Left cardiac atrium (tissue), 4 donors: ENCODE data around the gene COQ10B. TPM values are rescaled to one million over a fixed set of nuclear protein-coding genes. Genes with fewer than 3 reads are reported as not detected.
"Not testable (repeated sequence)": the region's sequence is repeated elsewhere in the genome, so short reads cannot be mapped to it uniquely, and the experiment has no call there.

Source experiments
- ATAC-seq, 2 donors: fragments of 200-7000 bp; cut with Tn5 transposase; one replicate each; pipeline ENCODE4 v1.9.1; 2020; ENCODE audit warnings: mild to moderate bottlenecking in 2 of 2, moderate library complexity in 2 of 2
- DNase-seq: peaks from one replicate; pipeline ENCODE4 v3.0.0-alpha.2; 2020
- intact Hi-C, 2 donors: fragments of 100-400 bp; cut with DNase I; formaldehyde crosslinking; loops; one replicate each; pipeline versions ENCODE4 v1.14.1 to v1.15.1; 2022 to 2023
- total RNA-seq, 2 donors: library from RNA; stranded (reverse); fragmentation: NEBNext Ultra II Directional; extraction: Animal tissue kit (Norgen Biotek cat#: 25700); gene quantifications; one replicate each; pipeline ENCODE4 v1.2.1, GENCODE V29; 2021
- donor health status: DM: no; HTN: yes; CAD: no.
- donor health status: DM: no; HTN: yes; CAD: no; lungs with severe emphysema.
- donor health status: DM: yes; HTN: yes; CAD: no.
- donor health status: Dilated cardiomyopathy.

The COQ10B gene
- total RNA-seq, 2 donors from 2014 or later = 23.0 to 43.4 TPM

DNA sequence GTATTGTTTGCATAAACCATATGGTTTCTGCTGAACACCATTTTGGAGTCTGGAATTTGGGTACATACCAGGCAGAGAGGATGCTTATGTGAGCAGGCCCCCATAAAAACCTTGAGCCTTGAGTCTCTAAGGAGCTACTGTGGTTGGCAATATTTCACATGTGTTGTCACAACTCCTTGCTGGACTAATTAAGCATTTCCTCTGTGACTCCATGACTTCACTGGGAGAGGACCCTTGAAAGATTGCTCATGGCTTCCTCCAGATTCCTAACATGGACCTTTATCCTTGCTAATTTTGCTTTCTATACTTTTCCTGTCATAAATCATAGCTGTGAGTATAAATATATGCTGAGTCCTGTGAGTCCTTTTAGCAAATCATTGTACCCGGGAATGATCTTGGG lies 7.6 kb upstream of the COQ10B start:
- no peak for DNase-seq
- intact Hi-C loops = no loop called here
- ATAC-seq = no peak

DNA sequence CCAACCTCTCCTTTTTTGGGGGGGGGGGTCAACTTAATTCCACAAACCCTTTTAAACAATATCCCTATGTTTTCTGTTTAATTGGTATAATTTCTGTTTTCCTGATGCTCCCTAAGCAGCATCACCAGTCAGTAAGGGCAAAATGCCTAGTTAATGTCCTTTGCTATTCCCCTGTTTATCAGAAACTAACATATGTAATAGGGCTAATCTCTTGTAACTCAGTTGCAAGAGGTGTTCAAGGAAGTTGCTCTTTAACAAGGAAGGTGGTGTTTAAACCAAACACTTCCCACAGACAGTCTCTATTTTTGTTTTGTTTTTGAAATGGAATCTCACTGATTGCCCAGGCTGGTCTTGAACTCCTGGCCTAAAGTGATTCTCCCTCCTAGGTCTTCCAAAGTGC lies 6.5 kb upstream of the COQ10B start:
- ATAC-seq (no peak), DNase-seq (no peak)
- intact Hi-C loops = no loop called here

DNA sequence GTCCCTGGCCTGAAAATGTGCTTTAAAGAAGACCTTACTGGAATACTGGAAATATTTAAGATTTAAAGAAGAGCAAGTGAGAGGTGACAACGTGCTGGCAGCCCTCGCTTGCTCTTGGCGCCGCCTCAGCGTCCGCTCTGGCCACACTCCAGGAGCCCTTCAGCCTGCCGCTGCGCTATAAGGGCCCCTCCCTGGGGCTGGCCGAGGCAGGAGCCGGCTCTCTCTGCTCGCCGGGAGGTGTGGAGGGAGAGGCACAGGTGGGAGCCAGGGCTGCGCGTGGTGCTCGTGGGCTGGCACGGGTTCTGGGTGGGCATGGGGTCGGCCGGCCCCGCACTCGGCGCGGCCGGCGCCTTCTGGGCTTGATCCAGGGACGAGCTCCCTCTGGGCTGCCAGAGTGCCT lies 2.9 kb upstream of the COQ10B start:
- ATAC-seq (no peak), DNase-seq (no peak)
- intact Hi-C loops = no loop called here

DNA sequence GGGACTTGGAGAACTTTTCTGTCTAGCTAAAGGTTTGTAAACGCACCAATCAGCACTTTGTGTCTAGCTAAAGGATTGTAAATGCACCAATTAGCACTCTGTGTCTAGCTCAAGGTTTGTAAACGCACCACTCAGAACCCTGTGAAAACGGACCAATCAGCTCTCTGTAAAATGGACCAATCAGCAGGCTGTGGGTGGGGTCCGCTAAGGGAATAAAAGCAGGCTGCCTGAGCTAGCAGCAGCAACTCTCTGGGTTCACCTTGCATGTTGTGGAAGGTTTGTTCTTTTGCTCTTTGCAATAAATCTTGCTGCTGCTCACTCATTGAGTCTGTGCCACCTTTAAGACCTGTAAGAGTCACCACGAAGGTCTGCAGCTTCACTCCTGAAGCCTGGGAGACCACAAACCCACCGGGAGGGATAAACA lies 2.4 kb upstream of the COQ10B start:
- DNase-seq, intact Hi-C loops, ATAC-seq: not testable (repeated sequence)

DNA sequence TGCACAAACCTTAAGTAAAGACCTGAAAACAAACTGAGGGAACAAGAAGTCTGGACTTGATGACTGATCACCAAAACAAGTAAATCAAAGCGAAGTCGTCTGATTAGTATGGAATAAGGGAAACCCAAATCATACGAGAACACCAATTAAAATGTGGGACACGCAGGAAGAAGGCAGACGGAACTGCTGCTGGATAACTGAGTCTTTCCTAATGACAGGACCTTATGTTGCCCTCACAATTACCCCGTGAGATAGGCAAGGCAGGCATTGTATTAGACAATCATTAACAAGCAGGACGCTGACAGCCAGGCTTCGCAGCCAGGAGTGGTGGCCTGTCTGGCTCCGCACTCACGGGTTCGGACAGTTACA lies 614 bp upstream of the COQ10B start:
- ATAC-seq (no peak), DNase-seq (no peak)
- intact Hi-C loops = loop anchor here in 1 of 2 donors (2.0 kb wide), 1 partner anchor 18 kb away; the partner anchor contains the start of gene SF3B1

DNA sequence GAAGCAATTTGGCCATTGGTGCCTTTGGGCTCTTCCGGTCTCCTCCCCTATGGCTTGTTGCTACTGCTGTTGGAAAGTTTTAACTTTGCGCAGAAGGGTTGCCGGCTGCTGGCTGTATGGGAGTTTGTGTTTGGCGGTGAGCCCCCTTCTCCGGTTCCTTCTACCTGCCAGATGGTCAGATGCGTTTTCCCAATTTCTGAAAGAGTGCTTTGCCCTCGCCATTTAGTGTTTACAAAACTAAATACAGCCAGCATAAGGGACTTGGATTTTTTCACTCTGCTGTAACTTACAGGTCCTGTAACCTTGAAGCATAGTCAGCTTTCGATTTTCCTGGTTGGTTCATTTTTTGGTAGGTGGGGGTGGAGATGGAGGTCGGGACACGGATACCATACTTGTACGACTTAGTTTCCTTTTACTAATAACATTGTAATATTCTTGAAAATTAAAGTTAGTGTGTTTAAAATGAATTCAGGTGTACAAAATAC lies 604 bp downstream of the COQ10B start:
- intact Hi-C loops = loop anchor here in 1 of 2 donors (2.0 kb wide), 1 partner anchor 19 kb away; the partner anchor contains the start of gene SF3B1
- ATAC-seq = peak; percentile 72 to 80
- no peak for DNase-seq

DNA sequence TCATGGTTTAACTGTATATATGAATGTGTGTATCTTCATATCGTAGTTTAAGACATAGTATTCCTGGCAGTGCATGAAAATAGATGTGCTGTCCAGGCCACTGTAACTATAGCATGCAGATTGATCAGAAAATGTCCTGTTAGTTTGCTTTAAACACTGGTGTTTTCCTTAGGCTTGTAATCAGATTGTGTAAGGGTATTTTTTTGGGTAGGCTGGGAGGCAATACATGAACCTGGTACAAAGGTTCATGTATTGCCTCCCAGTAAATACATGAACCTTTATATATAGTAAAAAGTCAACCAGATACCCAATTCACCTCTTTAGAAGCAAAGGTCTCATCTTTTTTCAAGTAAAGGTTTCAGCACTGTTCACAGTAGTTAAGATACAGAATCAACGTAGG lies 1.6 kb downstream of the COQ10B start:
- intact Hi-C loops = loop anchor here in 1 of 2 donors (5.0 kb wide), 1 partner anchor 42 kb away; the partner anchor contains the start of gene HSPD1
- DNase-seq (no peak), ATAC-seq (no peak)

DNA sequence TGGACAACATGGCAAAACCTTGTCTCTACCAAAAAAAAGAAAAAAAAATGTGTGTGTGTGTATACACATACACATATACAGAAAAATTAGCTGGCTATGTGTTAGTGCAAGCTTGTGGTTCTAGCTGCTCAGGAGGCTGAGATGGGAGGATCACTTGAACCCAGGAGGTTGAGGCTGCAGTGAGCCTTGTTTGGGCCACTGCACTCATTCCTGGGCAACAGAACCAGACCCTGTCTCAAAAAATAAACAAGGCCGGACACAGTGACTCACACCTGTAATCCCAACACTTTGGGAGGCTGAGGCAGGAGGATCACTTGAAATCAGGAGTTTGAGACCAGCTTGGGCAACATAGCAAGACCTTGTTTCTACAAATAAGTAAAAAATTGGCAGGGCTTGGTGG lies 2.1 kb downstream of the COQ10B start:
- DNase-seq (no peak), ATAC-seq (no peak)
- intact Hi-C loops = loop anchor here in 1 of 2 donors (5.0 kb wide), 1 partner anchor 42 kb away; the partner anchor contains the start of gene HSPD1

DNA sequence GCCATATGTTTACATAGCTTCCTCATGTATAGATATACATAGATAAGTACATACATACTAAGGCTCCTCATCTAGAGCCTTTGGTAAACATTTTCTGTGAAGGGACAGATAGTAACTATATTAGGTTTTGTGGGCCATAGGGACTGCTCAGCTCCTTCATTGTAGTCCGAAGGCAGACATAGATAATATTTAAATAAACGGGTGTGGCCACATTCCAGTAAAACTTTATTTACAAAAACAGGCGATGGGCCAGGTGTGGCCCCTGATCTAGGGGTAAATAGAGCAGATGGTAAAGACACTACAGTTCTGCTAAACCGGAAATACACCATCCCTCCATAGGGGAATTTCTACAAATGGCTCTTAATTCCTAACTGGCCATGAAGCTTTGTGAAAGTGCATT lies 7.3 kb downstream of the COQ10B start:
- ATAC-seq (no peak), DNase-seq (no peak)
- intact Hi-C loops = no loop called here

DNA sequence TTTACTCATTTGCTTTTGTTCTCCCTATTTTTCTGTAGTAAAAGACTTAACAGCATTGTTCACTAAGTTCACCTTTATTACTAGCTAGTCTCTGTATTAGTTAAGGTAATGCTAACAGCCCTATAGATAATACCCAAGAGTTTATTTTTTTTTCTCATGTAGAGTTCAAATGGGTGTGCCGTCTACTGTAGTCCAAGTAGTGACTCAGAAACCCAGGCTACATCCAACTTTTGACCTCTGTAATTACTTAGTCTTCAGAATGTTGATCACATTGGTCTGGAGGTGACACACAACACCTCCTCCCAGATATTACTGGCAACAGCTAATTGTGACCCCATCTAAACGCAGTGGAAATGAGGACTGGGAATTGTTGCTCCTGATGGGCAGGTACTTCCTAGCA lies 7.7 kb downstream of the COQ10B start:
- ATAC-seq = peak in 1 of 2 donors; percentile 71
- DNase-seq = no peak
- intact Hi-C loops = no loop called here

DNA sequence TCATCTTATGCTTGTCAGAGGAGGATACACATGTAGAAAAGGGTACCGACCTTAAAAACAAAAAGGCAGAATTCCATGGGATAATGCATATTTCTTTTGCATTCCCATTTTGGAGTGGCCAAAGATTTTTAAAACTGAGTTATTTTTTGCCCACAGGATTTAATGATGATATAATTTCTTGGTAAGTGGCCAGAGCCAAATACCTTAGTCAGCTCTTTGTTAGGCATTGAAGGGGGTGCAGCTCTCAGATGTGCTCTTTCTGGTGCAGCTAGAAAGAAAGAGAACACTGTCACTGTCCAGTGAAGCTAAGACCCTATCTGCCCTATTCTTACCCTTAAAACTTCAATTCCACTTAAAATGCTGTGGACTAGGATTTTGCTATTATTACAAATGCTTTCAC lies 10.8 kb downstream of the COQ10B start:
- DNase-seq (no peak), ATAC-seq (no peak)
- intact Hi-C loops = no loop called here

DNA sequence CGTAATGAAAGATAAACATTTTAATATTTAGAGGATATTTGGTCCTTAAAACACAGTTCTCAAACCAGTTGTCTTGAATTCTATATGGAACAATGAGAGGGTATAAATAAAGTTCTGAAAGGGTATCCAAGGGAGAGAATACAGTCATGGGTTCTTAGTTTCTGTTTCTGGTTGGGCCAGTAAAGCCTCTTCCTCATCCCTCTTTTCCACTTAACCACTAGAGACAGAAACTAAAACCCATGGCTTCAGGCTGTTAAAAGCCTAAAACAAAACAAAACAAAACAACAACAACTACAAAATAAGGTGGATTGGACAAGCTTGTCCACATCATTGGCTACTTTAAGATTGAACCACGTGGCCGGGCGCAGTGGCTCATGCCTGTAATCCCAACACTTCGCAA lies 18.8 kb downstream of the COQ10B start:
- ATAC-seq = no peak
- intact Hi-C loops = no loop called here
- no peak for DNase-seq

DNA sequence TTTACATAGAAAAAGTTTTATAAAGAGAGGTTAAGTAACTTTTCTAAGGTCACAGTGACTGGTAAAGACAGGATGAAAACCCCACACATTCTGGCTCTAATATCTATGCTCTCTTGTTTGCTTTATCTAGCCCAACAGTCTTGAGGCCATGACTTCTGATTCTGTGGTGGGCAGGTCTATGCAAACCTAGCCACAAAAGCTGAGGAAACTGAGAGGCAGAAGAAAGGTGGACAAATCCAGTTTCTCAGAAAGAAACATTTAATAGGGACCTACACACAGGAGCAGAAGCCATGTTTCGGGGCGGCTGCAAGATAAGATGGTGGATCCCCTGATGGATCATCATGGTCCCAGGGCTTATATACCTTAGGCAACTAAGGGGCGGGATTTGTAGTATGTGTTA lies 24.4 kb downstream of the COQ10B start:
- ATAC-seq = no peak
- DNase-seq = no peak
- intact Hi-C loops = no loop called here

DNA sequence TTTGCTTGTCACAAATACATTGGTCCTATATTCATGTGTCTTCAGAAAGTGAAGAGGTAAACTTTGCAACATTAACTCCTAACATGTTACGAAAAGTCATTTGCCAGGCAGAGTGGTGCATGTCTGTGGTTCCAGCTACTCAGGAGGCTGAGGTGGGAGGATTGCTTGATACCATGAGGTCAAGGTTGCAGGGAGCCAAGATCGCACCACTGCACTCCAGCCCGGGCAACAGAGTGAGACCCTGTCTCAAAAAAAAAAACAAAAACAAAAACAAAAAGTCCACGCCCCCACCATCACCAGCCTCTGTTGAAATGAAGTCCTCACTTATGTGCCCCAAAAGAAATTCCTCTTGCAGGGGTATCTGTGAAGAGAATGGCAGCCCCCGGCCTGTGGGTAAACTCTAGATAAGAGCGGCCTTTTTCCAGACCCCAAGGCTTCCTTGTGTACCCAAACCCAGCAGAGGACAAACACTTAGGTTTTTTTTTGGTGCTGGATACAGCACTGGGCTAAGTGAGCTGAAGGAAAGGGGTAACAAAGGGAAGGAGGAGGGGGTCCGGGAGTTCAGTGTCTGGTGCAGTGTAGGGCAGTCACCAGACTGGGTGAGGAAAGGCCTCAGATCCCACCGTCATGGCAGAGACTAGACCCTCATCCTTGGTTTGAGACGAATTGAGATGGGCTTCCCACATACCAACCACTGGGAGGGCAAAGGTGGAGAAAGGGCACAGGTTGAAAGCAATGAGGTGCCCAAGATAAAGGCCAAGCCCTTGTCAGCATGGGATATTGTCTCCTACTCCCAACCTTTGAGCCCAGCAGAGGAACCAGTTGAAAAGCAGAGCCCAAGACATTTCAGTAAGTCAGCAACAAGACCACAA lies 27.0 kb downstream of the COQ10B start:
- intact Hi-C loops = no loop called here
- ATAC-seq (peak in 1 of 2 donors; percentile 11), DNase-seq (no peak)

DNA sequence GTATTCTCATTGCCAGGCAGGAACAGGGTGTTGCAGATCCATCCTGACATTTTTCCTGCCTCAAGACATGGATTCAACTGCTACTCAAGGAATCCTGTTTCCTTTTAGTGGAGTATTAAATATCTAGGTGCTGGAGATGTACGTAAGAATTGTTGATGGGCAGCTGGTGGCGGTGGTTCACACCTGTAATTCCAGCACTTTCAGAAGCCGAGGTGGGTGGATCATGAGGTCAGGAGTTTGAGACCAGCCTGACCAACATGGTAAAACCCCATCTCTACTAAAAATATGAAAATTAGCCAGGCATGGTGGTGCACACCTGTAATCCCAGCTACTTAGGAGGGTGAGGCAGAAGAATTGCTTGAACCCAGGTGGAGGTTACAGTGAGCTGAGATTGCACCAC lies 30.9 kb downstream of the COQ10B start:
- DNase-seq, intact Hi-C loops, ATAC-seq: not testable (repeated sequence)

DNA sequence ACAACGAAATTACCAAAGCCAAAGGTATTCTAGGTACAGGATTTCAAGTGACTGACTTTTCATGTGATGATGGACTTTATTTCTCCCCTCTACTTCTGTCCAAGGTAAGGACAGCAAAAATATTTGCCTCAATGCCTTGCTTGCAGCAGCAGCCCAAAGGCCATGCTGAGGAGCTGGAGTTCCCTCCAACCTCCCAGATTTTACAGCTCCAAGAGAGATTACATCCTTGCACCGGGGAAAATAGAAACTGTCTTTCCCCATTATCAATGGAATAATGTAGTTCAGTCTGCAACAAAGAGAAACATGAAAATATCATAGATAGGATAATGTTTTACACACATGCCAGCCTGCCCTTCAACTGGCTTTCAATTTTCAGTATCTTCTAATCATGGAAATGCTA lies 32.8 kb downstream of the COQ10B start:
- intact Hi-C loops = loop anchor here in 1 of 2 donors (5.0 kb wide), 1 partner anchor 89 kb away; no protein-coding TSS in a partner anchor
- no peak for ATAC-seq
- DNase-seq = no peak

DNA sequence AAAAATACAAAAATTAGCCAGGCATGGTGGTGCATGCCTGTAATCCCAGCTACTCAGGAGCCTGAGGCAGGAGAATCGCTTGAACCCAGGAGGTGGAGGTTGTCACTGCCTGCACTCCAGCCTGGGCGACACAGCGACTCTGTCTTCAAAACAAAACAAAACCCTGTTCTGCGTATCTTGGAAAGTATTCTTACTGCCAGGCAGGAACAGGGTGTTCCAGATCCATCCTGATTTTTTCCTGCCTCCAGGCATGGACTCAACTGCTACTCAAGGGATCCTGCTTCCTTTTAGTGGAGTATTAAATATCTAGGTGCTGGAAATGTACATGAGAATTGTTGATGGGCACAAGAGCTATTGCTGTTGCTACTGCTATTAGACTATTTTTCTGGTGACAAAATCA lies 34.0 kb downstream of the COQ10B start:
- no peak for DNase-seq
- ATAC-seq = no peak
- intact Hi-C loops = loop anchor here in 1 of 2 donors (5.0 kb wide), 1 partner anchor 90 kb away; no protein-coding TSS in a partner anchor

DNA sequence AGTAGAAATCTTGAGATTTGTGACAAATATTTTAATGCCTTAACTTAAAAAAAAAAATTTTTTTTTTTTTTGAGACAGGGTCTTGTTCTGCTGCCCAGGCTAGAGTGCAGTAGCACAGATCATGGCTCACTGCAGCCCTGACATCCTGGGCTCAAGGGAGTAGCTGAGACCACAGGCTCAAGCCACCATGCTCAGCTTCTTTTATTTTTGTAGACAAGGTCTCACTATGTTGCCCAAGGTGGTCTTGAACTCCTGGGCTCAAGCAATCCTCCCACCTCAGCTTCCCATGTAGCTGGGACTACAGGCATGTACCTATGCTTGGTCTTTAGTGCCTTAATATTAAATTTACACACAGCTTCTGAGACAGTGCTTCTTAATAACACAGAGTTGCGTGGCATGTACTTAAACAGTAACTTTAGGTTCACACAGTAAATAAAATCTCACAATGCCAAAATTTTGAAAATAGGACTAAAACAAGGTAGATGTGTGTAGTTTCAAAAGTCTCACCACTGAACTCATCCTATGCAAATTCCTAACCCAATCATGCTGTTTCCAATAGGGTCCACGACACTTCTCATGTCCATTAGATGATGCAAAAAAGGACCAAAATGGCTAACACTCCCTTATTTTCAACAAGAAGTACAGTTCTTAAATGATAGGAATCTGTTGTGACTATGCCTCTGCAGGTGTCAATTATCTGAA lies 42.2 kb downstream of the COQ10B start:
- intact Hi-C loops = loop anchor here (5.0 to 10.0 kb wide), 2 partner anchors 38 to 81 kb away; no protein-coding TSS in a partner anchor
- DNase-seq (no peak), ATAC-seq (no peak)

DNA sequence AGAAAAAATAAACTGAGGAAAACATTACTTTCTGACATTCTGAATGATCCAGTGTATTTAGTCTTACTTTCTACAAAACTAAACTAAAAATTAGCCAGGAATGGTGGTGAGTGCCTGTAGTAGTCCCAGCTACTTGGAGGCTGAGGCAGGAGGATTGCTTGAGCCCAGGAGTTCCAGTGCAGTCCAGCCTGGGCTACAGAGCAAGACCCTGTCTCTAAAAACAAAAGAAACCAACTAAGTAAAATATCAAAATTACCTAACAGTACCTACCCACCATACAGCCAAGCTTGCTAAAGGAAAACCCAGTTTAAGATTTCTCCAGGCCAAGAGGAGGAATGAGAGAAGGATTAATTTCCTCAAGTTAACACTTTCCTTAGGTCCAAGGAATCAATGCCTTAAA lies 43.3 kb downstream of the COQ10B start:
- no peak for ATAC-seq
- intact Hi-C loops = loop anchor here (5.0 to 10.0 kb wide), 2 partner anchors 39 to 82 kb away; no protein-coding TSS in a partner anchor
- DNase-seq = no peak

DNA sequence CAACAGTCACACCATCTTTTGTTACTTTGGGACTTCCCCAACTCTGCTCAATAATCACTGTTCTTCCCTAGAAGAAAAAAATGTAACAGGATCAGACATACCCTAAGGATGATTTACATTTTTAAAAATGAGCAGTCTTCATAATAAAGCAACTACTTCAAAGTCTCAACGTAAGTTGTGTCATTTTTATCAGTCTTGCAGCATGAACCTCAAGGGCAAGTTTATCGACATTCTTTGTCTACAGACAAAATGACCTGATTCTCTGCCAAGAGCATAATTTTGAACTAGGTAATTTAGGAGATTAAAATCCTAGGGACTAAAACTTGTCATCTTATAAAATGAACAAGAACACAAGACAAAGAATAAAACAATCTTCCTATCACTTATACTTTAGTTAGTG lies 44.0 kb downstream of the COQ10B start:
- intact Hi-C loops = loop anchor here (5.0 to 10.0 kb wide), 2 partner anchors 40 to 83 kb away; no protein-coding TSS in a partner anchor
- DNase-seq (no peak), ATAC-seq (no peak)
